ENCODE data around the gene EEF1AKMT2.

Gene EEF1AKMT2

GRCh38 chr10:124717911-124718741 lies 73.6 kb downstream of the EEF1AKMT2 start:
- no peak for DNase-seq

DNA sequence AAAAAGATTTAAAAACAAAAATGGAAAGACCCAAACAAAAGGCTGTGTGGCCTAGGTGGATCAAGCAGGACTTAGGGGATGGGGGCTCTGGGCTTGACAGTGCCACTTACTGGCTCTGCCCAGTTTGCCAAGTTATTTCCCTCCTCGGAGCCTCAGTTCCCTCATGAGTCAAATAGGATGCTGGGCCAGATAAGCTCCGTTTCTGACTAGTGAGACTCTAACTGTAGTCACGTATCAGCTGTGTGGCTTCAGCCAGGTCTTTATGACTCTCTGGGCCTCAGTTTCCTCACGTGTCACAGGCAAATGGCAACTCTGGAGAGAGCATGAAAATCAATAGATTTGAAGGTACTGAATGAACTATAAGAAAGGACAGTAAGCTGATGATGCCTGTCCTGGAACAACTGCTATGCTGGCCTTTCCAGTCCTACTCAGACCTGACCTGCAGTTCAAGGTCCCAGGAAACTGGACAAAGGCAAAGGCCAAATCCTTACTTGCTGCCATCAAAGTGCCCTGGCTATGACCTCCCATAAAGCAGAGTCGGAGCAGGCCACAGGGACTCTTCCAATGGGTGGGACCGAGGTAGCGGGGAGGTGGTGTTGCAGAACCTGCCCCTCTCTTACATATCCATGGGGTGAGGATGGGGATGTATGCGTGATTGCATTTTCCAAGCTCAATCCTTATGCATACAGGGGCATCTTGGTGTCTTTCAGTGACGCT lies 74.5 kb downstream of the EEF1AKMT2 start:
- DNase-seq: no peak

GRCh38 chr10:124716369-124716768 lies 75.3 kb downstream of the EEF1AKMT2 start:
- DNase-seq: no peak

DNA sequence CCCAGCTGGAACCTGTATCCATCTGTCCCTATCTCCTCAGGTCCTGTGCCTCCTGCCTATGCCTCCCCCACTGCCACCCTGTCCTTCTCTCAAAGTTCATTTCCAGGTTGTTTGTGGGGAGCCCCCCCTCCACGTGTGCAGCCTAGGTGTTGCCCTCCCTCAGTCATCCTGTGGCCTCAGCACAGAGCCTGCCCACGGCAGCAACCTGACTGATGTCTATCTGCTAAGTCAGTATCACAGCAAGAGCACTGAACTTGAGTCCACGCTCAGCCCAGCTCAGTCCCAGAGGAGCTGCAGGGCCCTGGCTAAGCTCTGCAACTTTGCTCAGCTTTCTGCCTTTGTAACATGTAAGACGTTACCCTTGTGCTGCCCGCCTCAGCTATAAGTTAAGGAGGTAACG lies 76.2 kb downstream of the EEF1AKMT2 start:
- no peak for DNase-seq

DNA sequence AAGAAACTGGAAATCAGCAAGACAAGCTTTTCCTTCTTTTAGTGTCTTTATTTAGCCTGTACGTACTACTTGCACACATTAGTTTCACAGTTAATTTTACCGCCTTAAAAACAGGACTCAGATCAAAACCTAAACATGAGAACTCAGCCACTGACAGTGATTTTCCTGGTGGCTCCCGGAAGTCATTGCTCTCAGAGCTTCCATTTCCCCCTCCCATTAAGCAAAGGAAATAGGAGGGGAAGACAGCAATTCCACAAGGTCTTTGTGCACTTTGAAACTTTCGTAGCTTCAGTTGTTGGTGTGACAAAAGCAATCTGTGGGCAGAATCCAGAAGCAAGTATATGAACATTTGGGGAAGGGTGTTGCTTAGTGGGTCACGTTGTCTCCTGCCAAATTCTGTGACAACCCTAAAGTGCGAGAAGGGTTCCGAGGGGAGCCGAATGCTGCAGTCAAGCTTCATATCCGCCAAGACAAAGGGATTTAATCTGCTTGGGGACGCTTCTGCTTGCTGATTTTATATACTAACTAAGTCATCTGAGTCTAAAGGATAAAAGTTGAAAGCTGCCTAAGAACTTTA lies 77.9 kb downstream of the EEF1AKMT2 start:
- no peak for DNase-seq

DNA sequence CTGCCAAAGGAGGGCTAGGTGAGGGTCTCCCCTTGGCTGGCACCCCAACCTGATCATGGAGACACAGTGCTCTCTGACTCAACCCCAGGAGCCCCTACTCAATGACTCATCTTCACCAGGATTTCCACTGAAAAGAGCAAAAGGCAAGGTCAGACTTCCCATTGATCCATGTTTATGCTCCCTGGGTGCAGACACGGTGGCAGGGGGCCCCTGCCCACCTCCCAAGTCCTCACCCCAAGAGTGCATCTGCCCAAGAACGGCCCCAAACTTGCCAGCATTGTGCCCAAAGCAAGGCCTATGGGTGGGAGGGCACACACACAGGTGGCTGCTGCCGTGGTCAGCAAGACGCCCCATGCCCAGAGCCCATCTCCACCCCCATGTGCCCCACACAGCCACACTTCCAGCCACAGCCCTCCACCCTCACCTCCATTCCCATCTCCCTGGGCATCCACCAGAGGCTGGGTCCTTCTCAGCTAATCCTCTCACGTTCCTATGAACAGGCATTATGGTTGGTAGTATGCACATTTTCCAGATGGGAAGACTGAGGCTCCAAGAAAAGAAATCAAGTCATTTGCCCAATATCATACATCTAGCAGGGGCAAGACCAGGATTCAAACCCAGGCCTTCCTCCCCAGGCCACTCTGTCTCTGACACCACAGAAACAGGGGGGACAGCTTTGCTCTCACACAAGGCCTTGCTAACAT lies 78.8 kb downstream of the EEF1AKMT2 start:
- no peak for DNase-seq

DNA sequence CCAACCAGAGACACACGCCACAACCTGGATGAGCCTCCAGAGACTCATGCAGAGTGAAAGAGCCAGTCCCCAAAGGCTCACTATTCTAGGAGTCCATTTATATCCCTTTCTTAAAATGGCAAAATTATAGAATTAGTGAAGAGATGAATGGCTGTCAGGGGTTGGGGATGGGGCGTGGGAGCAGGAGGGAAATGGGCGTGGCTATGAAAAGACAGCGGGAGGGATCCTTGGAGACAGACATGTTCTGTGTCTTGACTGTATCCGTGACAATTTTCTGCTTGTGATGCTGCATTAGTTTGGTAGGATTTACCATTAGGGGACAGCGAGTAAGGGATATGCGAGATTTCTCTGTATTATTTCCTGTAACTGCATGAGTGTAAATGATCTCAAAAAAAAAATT lies 80.5 kb downstream of the EEF1AKMT2 start:
- DNase-seq: no peak

DNA sequence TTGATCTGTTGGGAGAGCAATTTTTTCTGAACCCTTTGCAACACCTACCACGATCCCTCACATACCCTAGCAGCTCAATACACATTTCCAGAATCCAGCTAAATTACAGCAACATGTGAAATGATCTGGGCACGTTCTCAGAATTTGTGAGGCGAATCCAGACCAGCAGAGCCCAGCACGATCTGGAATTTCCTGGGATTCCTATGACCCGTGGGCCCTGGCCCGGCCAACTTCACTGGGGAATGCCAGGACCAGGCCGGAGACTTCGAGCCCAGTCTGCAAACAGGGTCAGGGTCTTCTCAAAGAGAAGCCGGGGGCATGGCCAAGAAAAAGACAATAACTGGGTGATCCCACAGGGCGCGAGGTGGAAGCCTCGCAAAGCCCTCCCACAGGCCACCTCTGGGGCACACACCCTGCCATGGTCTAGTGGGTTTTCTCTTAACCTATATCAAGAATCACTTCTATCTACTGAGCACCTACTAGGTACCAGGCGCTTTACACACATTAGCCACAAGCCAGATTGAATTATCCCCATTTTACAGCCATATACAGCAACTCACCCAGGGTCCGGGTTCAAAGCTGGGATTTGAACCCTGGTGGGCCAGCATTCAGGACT lies 81.3 kb downstream of the EEF1AKMT2 start:
- DNase-seq: no peak

DNA sequence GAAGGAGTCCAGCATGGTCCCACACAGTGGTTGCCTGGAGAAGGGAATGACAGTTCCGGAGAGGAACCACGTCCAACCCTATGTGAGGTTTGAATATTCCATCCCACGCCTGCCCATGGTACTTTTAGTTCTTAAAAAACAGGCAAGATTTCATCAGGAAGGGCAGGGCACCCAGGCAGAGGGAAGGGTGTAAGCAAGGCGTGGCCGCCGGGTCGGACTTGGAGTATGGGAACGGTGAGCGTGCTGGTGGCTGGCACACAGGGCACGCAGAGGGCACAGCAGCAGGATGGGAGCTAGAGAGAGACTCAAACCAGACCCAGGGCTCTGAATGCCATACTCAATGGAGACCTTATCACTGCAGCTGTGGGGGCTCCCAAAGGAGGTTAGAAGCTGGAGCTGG lies 81.8 kb downstream of the EEF1AKMT2 start:
- DNase-seq: no peak

DNA sequence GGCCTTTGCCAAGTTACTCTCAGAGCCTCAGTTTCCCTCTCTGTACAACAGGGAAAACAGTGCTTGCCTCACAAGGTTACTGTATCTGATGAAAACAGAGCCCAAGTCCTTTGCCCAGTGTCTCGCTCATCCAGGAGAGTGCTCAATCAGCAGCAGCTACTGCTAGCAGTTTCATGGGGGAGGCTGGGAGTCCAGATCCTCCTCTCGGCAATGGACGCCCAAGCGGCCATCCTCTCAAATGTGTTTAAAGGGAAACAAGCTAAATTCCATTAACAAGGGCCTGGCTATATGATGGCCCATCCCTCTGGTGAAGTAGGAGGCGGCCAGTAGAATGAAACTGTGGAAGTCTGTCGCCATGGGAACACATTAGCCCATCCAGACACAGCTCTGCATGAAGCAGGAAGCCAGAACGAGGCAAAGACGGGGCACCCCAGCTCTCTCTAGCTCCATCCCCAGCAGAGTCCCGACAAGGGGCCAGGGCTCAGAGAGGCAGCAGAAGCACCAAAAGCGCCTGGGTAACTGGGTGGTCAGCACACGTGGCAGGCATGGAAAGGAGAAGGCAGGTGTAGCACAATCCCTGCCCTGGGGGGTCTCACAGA lies 82.7 kb downstream of the EEF1AKMT2 start:
- no peak for DNase-seq

DNA sequence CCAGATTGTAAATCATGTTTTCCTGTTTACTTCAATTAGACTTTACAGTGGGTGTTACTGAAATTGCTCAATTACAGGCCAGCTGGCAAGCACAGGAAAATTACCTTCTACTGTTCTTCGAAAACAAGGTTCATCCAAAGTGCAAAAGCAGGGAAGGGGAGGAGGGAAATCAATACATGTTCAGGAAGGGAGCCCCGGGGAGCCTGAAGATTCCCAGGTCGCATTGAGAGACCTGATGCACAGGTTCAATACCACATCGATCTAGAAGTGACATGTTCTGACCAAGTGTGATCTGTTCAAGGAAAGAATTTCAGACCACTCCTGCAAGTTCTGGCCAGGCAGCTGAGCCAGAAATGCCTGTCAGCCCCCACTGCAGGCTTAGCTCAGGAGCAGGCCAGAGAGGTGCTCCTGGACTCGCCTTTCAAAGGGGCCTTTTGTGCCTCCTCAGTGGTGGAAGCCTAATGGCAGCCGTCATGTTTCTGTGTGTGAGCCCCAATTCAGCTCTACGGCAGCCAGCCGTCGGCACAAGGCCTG lies 83.4 kb downstream of the EEF1AKMT2 start:
- peak; percentile 54 for DNase-seq
